Globus pallidus (tissue), 1 donor: ENCODE data around the gene ZP3.
"Not testable (repeated sequence)": the region's sequence is repeated elsewhere in the genome, so short reads cannot be mapped to it uniquely, and the experiment has no call there.

Experiments used
- DNase-seq: peaks from one replicate; pipeline ENCODE4 v3.0.0-alpha.2; 2015; ENCODE audit warnings: low spot score

The ZP3 gene

GRCh38 chr7:76485822-76486610 is 61.3 kb downstream of the ZP3 start:
- not testable (repeated sequence) for DNase-seq

GRCh38 chr7:76486618-76487017 is 61.9 kb downstream of the ZP3 start:
- not testable (repeated sequence) for DNase-seq

- not testable (repeated sequence) for DNase-seq
Observed at GRCh38 chr7:76487969-76488368, 63.2 kb downstream of the ZP3 start.
